PC-9 (cell line): Measurements from ENCODE around the gene SLC2A9. TPM values are rescaled to one million over a fixed set of nuclear protein-coding genes. Genes with fewer than 3 reads are reported as not detected.
"Not testable (repeated sequence)": the region's sequence is repeated elsewhere in the genome, so short reads cannot be mapped to it uniquely, and the experiment has no call there.

Source experiments
- BruUV-seq: library from RNA; stranded (reverse); fragments of 400-500 nt; replicated peaks from 2 replicates; lab custom pipeline; 2021; lab: Mats Ljungman, UMichigan
- CTCF ChIA-PET: fragments of 300-600 bp; sonication (Branson Sonifier 250); formaldehyde crosslinking; loops from one replicate; lab custom pipeline; 2022; ENCODE audit warnings: antibody characterized with exemption; lab: Charles Lee
- POLR2A ChIA-PET: fragments of 300-600 bp; sonication (Branson Sonifier 250); formaldehyde crosslinking; loops from one replicate; lab custom pipeline; 2022; ENCODE audit warnings: antibody characterized with exemption; ENCODE audit not compliant: unreplicated experiment; lab: Charles Lee
- DNase-seq, 2 experiments: peaks; one replicate each; pipeline versions ENCODE4 v3.0.0 to v3.0.0-alpha.2; 2015 to 2022; ENCODE audit warnings: mixed read lengths in 1 of 2
- H2AFZ ChIP-seq: fragments of 200-600 bp; sonication (generic); 2 replicates; pipeline ENCODE4 v1.8.1; 2017; ENCODE audit warnings: antibody characterized with exemption
- H3F3A ChIP-seq: fragments of 200-600 bp; sonication (generic); 2 replicates; pipeline ENCODE4 v1.8.1; 2017; ENCODE audit warnings: antibody characterized with exemption, mild to moderate bottlenecking, low read depth; ENCODE audit not compliant: insufficient read depth
- H3K27ac ChIP-seq: fragments of 200-600 bp; sonication (generic); 2 replicates; pipeline ENCODE4 v1.6.1; 2016; ENCODE audit warnings: mixed run types
- H3K27me3 ChIP-seq: fragments of 200-600 bp; sonication (generic); 2 replicates; pipeline ENCODE4 v1.6.1; 2016; ENCODE audit warnings: low read depth, mixed run types; ENCODE audit not compliant: insufficient read depth
- H3K36me3 ChIP-seq: fragments of 200-600 bp; sonication (generic); 2 replicates; pipeline ENCODE4 v1.6.1; 2016; ENCODE audit warnings: low read depth, mixed run types
- H3K4me1 ChIP-seq: fragments of 200-600 bp; sonication (generic); replicated peaks from 2 replicates; pipeline ENCODE4 v1.6.1; 2016; ENCODE audit warnings: mixed run types; ENCODE audit not compliant: insufficient read depth
- H3K4me2 ChIP-seq: fragments of 200-600 bp; sonication (generic); 2 replicates; pipeline ENCODE4 v1.6.1; 2017; ENCODE audit warnings: mixed run types
- H3K4me3 ChIP-seq: fragments of 200-600 bp; sonication (generic); 2 replicates; pipeline ENCODE4 v1.6.1; 2016; ENCODE audit warnings: mixed run types
- H3K79me2 ChIP-seq: fragments of 200-600 bp; sonication (generic); 2 replicates; pipeline ENCODE4 v1.6.1; 2017; ENCODE audit warnings: low read depth, mixed run types
- H3K9me2 ChIP-seq: fragments of 200-600 bp; sonication (generic); 2 replicates; pipeline ENCODE4 v1.8.1; 2017; ENCODE audit warnings: mild to moderate bottlenecking; ENCODE audit not compliant: insufficient read depth
- H3K9me3 ChIP-seq: fragments of 200-600 bp; sonication (generic); 2 replicates; pipeline ENCODE4 v1.8.1; 2016; ENCODE audit warnings: low read depth; ENCODE audit not compliant: insufficient read depth
- H4K20me1 ChIP-seq: fragments of 200-600 bp; sonication (generic); 2 replicates; pipeline ENCODE4 v1.8.1; 2017; ENCODE audit not compliant: insufficient read depth
- CTCF ChIP-seq: fragments of 200-600 bp; sonication (generic); conservative IDR thresholded peaks from 2 replicates; pipeline ENCODE4 v1.6.1; 2017; ENCODE audit warnings: mixed run types, antibody characterized with exemption, mild to moderate bottlenecking, moderate library complexity
- EZH2 ChIP-seq: fragments of 200-600 bp; sonication (generic); IDR thresholded peaks from 2 replicates; pipeline ENCODE4 v1.8.0; 2017; ENCODE audit warnings: antibody characterized with exemption, low read depth
- intact Hi-C: fragments of 100-400 bp; cut with micrococcal nuclease; formaldehyde crosslinking; loops from one replicate; pipeline ENCODE4 v1.10.0; 2022; ENCODE audit not compliant: unreplicated experiment
- total RNA-seq: library from RNA; stranded (reverse); gene quantifications from 2 replicates; pipeline ENCODE4 v1.2.3, GENCODE V29; 2021

The SLC2A9 gene
- total RNA-seq, 1 experiment from 2014 or later, result 0.28 TPM

DNA sequence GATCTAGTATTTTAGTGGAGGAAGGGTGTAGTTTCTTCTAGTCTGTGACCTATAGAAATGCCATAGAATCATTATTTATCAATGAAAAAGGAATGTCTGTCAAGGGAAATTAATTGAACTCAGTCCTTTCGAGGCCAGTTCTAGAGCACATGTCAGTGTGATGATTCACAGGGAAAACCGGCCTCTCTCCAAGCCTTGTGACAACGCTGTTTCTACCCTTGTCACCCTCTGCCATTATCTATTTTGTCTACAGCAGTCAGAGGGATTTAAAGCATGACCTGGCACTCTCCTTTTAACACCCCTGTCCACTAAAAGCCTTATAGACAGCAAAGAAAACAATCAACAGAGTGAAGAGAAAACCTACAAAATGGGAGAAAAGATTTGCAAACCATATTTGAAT, 120.0 kb downstream of the SLC2A9 start:
- no peak overlapping the region for H3K4me2 ChIP-seq
- no peaks in the 10 kb centered on the region for H3K9me2 ChIP-seq
- no peak overlapping the region for H3K27ac ChIP-seq
- no peak overlapping the region for H2AFZ ChIP-seq
- H3K36me3 ChIP-seq, result no peaks in the 10 kb centered on the region
- BruUV-seq, result no TSS peak
- intact Hi-C loops, result no loop called here
- H3K79me2 ChIP-seq, result no peaks in the 10 kb centered on the region
- H3K4me1 ChIP-seq, result no peaks in the 10 kb centered on the region
- POLR2A ChIA-PET, result no interaction called here
- no peak for TF ChIP-seq EZH2
- TF ChIP-seq CTCF, result no peak
- no peaks in the 10 kb centered on the region for H3F3A ChIP-seq
- DNase-seq, result no peak
- CTCF ChIA-PET, result no interaction called here
- no peak overlapping the region for H3K4me3 ChIP-seq
- H4K20me1 ChIP-seq, result no peaks in the 10 kb centered on the region
- H3K27me3 ChIP-seq, result peaks cover 12% of the 10 kb centered on the region; the same call in 1 of the 2 replicates
- H3K9me3 ChIP-seq, result no peaks in the 10 kb centered on the region

DNA sequence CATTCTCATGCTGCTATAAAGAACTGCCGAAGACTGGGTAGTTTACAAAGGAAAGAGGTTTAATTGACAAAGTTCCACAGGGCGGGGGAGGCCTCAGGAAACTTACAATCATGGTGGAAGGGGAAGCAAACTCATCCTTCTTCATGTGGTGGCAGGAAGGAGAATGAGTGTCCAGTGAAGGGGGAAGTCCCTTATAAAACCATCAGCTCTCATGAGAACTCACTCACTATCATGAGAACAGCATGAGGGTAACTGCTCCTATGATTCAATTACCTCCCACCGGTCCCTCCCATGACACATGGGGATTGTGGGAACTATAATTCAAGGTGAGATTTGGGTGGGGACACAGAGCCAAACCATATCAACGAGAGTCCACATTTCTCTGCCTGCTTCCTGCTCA, 120.7 kb downstream of the SLC2A9 start:
- H3K4me1 ChIP-seq, H3K36me3 ChIP-seq, H3F3A ChIP-seq, H3K79me2 ChIP-seq, BruUV-seq, DNase-seq, H3K4me2 ChIP-seq, H3K27ac ChIP-seq, POLR2A ChIA-PET, CTCF ChIA-PET, intact Hi-C loops, H3K4me3 ChIP-seq, H4K20me1 ChIP-seq, H3K9me3 ChIP-seq, H3K9me2 ChIP-seq, H2AFZ ChIP-seq: not testable (repeated sequence)
- H3K27me3 ChIP-seq, result peaks cover 18% of the 10 kb centered on the region; the same call in 1 of the 2 replicates

DNA sequence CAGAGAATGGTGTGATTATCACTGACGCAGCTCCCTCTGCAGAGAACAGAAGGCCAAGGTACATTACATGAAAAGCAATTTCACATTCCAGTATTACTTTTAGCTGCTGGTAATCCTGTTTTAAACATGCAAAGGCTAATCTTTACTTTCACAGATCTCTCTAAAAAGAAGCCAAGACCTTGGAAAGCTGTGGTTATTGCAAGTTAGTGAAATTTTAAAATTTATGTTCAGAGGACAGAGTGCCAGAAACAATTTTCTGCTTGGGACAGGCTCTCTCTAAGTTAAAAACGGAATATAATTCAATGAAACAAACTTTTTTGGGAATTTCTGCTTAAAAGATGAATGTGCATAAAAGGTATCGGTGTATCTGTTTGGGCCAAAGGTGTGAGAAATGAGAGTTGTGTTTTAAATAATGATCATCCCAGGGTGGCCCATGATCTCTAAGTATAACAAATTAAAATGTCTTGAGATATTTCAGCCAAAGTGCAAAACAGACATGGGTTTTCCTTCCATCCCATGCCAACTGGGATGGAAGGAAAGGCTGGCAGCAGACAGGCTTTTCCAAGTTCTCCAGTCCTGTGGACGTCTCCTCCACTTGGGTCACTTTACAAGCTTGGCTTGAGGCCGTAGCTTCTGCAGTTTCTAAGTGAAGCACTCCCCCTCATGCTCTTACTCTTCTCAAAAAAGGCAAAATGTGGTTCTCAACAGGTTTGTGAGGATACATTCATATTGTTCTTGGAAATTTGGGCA, 121.8 kb downstream of the SLC2A9 start:
- Histone ChIP-seq H3F3A (no peaks in the 10 kb centered on the region), H4K20me1 (no peaks in the 10 kb centered on the region), H3K4me1 (no peaks in the 10 kb centered on the region), H3K4me3 (no peak overlapping the region), H3K27ac (no peak overlapping the region), H2AFZ (no peak overlapping the region), H3K36me3 (no peaks in the 10 kb centered on the region), H3K9me2 (no peaks in the 10 kb centered on the region), H3K27me3 (peaks cover 23% of the 10 kb centered on the region; the same call in 1 of the 2 replicates), H3K9me3 (no peaks in the 10 kb centered on the region), H3K79me2 (no peaks in the 10 kb centered on the region), H3K4me2 (no peak overlapping the region)
- ChIA-PET POLR2A (no interaction called here), CTCF (no interaction called here)
- BruUV-seq, result no TSS peak
- TF ChIP-seq CTCF (no peak), EZH2 (no peak)
- intact Hi-C loops, result no loop called here
- DNase-seq, result no peak
